Raji (cell line): ENCODE data around the gene PSEN1.

ENCODE experiments used
- POLR2A ChIP-seq: IDR thresholded peaks from 2 replicates; pipeline ENCODE4 v1.6.1; 2011; ENCODE audit warnings: low read depth, low read length, control low read depth; ENCODE audit not compliant: insufficient read depth

Gene PSEN1

DNA sequence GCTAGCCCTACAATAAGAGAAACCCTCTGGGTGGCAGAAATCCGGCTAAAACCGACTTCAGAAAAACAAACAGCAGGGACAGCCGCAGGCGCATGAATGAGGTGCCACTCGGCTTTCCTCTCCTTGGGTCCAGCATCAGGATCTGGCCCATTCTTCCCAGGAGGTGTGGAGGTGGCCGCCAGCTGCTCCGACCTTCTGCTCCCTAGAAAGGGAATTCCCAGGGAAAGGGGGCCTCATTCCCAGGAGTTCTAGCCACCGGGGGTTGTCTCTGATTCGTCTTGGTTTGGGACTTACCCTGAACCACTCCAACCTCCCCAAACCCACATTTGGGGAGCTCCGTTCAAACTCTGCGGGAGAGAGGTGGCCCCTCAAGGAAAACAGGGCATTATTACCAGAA lies 114.0 kb downstream of the PSEN1 start:
- no peak for TF ChIP-seq POLR2A

GRCh38 chr14:73250781-73251500 lies 114.6 kb downstream of the PSEN1 start:
- no peak for TF ChIP-seq POLR2A

DNA sequence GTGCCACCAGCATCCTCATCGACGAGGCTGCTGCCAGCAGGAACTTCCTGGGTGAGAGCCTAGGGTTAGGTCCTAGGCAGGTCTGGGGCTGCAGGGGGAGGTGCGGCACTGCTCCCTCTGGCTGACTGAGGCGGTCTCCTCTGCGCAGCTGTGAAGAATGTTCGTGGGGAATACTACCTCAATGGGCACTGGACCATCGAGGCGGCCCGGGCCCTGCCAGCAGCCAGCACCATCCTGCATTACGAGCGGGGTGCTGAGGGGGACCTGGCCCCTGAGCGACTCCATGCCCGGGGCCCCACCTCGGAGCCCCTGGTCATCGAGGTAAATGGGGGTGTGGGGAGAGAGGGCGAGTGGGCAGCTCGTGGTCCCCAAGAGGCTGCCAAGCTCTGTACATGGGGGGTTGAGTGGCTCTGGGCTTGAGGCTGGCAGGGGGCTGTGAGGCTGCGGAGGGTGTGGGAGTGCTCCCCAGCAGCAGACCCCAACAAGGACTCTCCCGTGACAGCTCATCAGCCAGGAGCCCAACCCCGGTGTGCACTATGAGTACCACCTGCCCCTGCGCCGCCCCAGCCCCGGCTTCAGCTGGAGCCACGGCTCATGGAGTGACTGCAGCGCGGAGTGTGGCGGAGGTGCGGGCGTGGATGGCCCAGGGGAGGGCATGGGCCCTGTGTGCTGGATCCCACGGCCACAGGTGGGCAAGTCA lies 115.4 kb downstream of the PSEN1 start:
- TF ChIP-seq POLR2A: no peak

DNA sequence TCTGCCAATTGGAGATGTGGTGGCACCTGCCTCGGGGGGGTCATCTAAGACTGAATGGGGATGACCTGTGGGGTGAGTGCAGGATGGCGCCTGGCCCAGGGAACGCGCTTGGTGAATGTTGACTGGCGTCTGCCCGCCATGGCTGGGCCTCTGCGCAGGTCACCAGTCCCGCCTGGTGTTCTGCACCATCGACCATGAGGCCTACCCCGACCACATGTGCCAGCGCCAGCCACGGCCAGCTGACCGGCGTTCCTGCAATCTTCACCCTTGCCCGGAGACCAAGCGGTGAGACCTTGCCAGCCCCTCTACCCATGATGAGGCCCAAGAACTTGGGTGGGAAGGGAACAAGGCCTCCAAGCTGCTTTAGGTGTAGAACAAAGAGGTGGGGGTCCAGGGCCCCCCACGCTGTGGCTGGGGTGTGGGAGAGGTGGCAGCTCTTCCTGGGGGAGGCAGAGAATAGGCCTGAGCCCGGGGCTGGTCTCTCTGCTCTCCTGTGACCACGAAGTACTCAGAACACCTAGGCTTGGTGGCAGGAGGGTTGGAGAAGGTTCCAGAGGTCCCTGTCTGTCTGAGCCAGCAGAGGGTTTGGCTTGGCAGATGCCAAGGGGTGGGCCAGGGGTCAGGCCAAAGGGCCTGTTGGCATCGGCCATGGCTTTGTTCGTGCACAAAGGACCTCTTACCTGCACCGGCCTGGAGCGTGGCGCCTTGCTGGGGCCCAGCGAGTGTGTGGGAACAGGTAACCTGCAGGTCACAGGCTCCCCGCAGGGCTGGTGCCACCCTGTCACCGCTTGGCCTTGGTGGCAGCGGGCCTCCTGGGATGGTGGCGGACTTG lies 116.4 kb downstream of the PSEN1 start:
- TF ChIP-seq POLR2A: no peak

DNA sequence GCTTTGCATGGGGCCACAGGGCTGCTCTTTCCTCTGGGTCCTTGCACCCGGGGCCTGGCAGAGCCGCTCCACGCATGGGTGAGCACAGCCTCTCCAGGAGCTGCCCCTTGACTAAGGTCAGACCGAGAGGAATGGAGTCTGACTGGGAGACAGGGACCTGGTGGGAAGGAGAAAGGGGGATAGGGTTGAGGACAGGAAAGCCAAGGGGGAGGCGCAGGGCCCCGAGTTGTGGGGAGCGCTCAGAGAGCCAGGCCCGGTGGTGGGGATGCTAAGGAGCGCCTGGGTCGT lies 117.0 kb downstream of the PSEN1 start:
- no peak for TF ChIP-seq POLR2A

GRCh38 chr14:73253721-73254120 lies 117.4 kb downstream of the PSEN1 start:
- no peak for TF ChIP-seq POLR2A

DNA sequence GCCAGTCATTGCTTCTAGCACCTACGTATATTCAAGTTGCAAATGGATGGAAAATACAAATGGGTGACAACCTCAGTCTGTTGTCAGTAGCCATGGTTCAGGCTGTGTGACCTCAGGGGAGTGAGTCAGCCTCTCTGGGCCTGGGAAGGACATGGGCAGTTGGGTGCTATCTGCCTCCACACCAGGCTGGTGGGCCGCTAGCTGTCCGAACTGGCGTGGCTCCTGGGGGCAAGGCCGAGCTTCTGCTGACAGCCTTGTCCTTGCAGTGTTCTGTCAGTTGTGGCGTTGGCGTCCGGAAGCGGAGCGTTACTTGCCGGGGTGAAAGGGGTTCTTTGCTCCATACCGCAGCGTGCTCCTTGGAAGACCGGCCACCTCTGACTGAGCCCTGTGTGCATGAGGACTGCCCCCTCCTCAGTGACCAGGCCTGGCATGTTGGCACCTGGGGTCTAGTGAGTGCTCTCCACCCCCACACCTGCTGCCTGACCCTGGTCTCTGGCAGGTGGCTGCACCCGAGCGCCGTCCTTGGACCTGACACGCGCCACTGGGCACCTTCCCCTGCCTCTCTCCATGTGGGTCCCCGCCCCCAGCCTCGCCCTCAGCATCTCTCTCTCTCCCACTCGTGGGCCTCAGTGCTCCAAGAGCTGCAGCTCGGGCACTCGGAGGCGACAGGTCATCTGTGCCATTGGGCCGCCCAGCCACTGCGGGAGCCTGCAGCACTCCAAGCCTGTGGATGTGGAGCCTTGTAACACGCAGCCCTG lies 118.1 kb downstream of the PSEN1 start:
- TF ChIP-seq POLR2A: no peak

- no peak for TF ChIP-seq POLR2A
Measured at GRCh38 chr14:73255005-73255400, 118.7 kb downstream of the PSEN1 start.

- no peak for TF ChIP-seq POLR2A
Measured at GRCh38 chr14:73255693-73256225, 119.5 kb downstream of the PSEN1 start.

GRCh38 chr14:73258076-73258475 lies 121.8 kb downstream of the PSEN1 start:
- no peak for TF ChIP-seq POLR2A

- TF ChIP-seq POLR2A: no peak
Measured at GRCh38 chr14:73258845-73259611, 122.7 kb downstream of the PSEN1 start.

DNA sequence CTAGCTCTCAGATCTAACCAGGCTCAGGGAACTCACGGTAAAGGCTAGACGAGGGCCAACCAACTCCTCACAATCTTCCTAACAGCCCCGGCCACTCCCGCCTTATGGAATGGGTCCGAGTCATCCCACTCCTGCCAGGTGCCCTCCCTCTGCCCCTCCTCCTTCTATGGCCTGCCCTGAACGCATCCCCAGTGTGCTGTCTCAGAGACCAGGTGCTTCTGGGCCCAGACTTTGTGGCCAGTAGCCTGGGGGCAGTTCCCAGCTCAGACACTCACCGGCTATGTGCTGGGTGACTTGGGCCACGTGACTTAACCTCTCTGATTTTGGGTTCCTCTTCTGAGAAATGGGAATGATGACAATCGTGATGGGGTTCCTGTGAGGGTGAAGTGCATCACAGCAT lies 123.5 kb downstream of the PSEN1 start:
- TF ChIP-seq POLR2A: no peak

DNA sequence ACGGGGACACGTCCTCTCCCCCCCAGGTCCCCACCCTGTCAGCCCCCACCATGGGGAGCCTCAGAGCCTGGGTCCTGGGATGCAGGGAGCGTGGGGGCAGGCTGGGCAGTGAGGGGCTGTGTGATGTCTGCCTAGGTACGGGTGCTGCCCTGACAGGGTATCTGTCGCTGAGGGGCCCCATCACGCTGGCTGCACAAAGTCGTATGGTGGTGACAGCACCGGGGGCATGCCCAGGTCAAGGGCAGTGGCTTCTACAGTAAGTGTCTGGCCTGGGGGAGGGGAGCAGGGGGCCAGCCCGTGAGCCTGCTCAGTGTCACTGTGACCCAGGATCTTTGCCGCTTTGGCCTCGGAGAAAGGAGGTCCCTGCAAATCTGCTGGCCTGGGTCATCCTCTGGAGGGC lies 124.3 kb downstream of the PSEN1 start:
- no peak for TF ChIP-seq POLR2A

DNA sequence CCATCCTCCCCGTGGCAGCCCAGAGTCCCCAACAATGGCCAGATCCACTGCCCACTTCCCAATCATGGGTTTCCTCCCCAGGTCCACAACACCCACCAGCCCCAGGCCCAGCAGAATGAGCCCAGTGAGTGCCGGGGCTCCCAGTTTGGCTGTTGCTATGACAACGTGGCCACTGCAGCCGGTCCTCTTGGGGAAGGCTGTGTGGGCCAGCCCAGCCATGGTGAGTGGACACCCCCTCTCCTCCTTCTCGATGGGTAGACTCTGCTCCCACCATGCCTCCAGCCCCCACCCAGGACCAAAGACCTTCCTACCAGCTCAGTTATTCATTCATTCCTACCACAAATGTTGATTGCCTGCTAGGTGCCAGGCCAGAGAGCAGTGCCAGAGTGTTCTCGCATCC lies 124.8 kb downstream of the PSEN1 start:
- TF ChIP-seq POLR2A: no peak
